Esophagus muscularis mucosa (tissue), 4 donors: ENCODE data around the gene ABCA3.

Source experiments
- CTCF ChIP-seq, 3 experiments: fragments of 200-600 bp in 2 of 3; fragments of 450-650 bp in 1 of 3; sonication (generic) in 2 of 3; IDR thresholded peaks; one replicate each; pipeline ENCODE4 v1.5.1; 2017 to 2019; ENCODE audit warnings: antibody characterized with exemption in 3 of 3, mild to moderate bottlenecking in 2 of 3, moderate library complexity in 1 of 3
- EP300 ChIP-seq: sonication (generic); formaldehyde crosslinking; IDR thresholded peaks from one replicate; pipeline ENCODE4 v1.6.1; 2017; ENCODE audit warnings: antibody characterized with exemption
- POLR2A ChIP-seq: fragments of 450-650 bp; IDR thresholded peaks from one replicate; pipeline ENCODE4 v1.6.1; 2017; ENCODE audit warnings: antibody characterized with exemption, moderate library complexity, mild to moderate bottlenecking, low read depth
- POLR2AphosphoS5 ChIP-seq, 2 donors: sonication (generic); formaldehyde crosslinking; IDR thresholded peaks; one replicate each; pipeline ENCODE4 v1.6.1; 2017; ENCODE audit warnings: antibody characterized with exemption in 2 of 2

GRCh38 chr16:2297506-2297860 lies 43.0 kb downstream of the ABCA3 start:
- TF ChIP-seq POLR2AphosphoS5 (IDR thresholded peaks at IDR 0.05) (no peak), CTCF (IDR thresholded peaks at IDR 0.05) (no peak), POLR2A (no peak), EP300 (no peak)
